HG02610 (cell line): ENCODE measurements around the gene RNF151.

Experiments used
- ATAC-seq: cut with Tn5 transposase; IDR thresholded peaks from one replicate; pipeline ENCODE4 v1.9.1; 2021; ENCODE audit warnings: mild to moderate bottlenecking, moderate library complexity; ENCODE audit not compliant: unreplicated experiment

RNF151 gene

DNA sequence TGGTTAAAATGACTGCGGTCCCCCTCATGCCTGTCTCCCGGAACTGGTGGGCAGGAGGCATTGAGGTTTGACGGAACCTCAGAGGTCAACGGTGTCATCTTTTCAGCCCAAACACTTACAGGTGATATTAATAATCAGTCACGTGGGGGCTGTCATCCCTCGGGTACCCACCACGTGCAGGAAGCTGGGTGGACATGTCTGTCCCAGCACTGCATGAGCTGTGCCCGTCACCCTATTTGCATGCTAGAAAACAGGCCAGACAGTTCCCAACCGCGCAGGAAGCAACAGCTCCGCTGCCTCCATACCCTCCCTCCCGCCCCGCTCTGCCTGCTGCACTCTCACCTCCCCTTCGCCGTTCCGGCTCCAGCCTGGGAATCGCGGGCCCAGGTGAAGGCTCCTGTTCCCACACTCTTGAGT lies 24.5 kb downstream of the RNF151 start:
- no peak for ATAC-seq

DNA sequence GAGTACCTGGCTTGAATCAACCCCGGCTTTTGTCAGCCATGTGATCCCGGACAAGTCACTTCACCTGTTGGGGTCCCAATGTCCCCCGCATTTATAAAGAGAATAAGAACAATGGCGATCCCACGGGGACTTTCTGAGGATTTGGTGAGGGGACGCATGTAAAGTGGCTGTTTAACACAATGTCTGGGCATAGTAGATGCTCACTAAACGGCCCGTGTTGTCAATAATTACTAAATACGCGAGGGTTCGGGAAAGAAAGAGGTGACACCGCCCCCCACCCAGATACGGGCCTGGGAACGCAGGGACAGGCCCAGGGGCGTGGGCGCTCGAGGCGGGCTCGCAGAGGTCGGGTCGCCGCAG lies 24.9 kb downstream of the RNF151 start:
- ATAC-seq, result no peak

DNA sequence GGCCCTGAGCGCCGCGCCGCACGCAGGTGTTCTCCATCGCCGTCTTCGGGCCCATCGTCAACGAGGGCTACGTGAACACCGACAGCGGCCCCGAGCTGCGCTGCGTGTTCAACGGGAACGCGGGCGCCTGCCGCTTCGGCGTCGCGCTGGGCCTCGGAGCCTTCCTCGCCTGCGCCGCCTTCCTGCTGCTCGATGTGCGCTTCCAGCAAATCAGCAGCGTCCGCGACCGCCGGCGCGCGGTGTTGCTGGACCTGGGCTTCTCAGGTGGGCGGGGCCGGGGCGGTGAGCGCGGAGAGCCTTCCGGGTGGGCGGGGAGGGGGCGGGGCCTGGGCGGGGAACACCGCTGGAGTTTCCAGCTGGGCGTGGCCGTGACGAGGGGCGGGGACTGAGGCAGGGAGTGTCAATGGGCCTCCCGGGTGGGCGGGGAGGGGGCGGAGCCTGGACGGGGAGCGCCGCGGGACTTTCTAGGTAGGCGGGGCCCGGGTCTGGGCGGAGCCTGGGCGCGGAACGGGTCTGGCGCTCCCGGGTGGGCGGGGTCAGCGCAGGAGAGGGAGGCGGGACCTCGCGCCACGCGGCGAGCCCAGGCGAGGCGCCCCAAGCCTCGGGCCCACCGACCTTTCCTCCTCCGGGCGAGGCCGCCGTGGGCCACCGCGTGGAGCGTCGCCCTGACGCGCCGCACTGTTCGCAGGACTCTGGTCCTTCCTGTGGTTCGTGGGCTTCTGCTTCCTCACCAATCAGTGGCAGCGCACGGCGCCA lies 25.5 kb downstream of the RNF151 start:
- ATAC-seq, result peak; percentile 44

DNA sequence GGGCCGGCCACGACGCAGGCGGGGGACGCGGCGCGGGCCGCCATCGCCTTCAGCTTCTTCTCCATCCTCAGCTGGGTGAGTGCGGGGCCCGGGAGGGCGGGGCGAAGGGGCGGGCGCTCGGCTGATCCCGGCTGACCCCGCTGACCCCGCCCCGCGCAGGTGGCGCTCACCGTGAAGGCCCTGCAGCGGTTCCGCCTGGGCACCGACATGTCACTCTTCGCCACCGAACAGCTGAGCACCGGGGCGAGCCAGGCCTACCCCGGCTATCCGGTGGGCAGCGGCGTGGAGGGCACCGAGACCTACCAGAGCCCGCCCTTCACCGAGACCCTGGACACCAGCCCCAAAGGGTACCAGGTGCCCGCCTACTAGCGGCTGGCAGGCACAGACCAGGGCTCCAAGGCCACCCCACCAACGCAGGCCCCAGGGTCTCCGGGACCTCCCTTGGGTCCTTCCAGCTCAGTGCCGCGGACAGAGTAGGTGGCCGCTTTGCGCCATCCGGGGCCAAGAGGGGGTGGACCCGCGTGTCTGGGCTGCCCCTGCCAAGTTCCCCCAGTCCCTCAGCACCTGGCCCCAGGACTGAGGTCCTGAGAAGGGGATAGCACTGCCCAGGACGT lies 26.2 kb downstream of the RNF151 start:
- ATAC-seq, result no peak

DNA sequence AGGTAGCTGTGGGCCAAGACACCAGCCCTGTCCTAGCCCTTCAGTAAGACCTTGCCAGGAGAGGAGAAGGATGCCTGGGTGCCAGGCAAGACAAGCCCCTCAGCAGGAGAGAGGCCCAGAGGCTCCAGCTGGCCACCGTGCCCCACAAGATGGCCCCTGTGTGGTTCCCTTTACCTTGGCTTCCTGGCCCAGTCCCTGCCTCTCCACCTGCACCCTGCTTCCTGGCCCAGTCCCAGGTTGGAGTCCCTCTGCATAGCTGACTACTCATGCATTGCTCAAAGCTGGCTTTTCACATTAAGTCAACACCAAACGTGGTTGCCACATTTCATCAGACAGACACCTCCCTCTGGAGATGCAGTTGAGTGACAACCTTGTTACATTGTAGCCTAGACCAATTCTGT lies 27.1 kb downstream of the RNF151 start:
- ATAC-seq, result no peak

DNA sequence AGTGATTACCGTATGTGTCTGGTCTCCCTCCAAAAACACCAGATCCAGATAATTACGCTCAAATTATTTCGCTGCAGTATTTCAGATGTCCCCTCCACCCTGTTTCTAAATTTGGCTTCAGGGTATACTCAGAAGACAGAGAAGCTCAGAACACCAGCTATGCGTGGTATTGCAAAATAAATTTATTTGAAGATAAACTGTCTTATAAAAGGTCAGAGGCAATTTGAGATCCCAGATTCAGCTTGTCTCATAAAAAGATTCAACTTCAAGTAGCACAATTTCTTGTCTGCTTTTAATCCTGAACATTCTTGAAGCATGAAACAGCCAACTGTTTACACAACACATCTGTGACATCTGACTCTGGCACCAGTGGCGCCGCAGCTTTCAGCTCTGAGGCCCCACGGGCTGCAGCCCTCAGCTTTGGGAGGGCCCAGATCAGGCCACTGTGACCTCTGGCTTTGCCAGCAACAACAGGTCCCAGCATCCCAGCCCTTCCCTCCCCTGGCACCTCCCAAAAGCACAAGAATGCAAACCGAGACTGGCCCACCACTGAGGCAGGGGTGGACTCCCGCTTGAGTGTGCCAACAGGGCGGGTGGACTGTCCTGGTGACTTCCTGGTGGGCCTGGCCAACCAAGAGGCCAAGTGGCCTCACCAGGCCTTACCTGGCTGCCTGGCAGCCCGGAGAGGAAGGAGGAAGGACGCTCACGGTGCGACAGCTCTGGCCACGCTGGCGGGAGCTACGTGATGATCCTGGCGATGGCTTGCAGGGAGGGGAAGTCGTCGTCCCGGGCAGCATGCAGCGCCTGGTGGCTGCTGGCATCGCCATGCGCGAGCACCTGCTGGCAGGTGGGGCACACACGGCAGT lies 31.1 kb downstream of the RNF151 start:
- ATAC-seq, result no peak

DNA sequence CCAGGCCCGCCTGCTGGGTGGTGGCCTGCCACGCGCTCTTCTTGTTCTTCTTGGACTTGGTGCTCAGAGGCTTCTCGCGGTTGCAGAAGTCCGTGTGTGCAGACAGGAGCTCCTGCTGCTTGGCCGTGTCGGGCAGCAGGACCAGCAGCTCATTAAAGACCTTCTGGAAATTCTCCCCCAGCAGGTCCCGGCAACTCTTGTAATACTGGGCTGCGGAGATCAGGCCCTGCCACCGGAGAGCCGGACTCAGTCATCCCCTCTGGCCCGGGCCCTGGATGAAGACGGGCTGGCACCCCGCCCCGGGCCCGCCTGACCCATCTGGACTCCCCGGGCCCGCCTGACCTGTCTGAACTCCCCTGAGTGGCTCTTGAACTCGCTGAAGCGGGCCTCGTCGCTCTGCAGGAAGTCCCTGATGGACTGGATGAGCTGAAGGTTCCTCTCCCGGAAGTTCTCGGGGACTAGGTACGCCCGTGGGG lies 31.7 kb downstream of the RNF151 start:
- no peak for ATAC-seq

DNA sequence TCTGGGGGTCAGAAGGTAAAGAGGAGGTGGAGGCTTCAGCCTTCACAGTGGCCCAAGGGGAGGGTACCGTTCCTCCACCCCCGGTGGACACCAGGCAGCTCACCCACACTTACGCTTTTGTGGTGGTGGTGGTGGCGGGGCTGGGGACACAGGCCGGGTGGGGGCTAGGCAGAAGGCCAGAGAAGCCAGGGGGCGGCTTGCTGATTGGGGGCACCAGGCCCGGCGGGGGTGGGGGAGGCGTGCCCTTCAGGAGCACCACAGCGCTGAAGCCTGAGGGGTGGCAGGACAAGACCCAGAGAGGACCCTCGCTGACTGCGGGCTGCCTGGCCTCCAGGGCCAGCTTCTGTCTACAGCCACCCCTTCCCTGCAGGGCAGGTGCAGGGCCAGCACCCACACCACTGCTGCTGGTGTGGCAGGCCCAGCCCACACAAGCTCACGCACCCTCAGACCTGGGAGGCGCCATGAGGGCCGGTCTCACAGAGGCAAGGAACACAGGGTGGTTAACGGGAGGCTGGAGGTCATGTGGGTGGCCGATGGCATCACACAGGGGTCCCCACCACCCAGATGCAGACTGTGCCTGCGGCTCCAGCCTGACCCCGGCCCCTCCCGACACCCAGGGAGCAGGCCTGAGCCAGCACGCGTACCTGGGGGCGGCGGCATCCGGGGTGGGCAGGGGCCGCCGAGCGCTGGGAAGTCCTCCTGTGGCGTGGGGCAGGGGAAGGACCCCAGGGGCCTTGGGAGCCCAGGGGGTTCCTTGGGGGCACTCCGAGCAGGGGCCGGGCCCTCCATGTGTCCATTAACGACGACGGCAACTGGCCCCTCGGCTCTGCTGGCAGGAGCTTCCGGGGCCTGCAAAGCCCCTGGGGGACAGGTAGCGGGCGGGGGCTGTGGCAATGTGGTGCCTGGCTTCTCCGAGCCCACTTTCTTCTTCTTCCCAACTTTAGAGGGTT lies 32.5 kb downstream of the RNF151 start:
- ATAC-seq, result no peak

DNA sequence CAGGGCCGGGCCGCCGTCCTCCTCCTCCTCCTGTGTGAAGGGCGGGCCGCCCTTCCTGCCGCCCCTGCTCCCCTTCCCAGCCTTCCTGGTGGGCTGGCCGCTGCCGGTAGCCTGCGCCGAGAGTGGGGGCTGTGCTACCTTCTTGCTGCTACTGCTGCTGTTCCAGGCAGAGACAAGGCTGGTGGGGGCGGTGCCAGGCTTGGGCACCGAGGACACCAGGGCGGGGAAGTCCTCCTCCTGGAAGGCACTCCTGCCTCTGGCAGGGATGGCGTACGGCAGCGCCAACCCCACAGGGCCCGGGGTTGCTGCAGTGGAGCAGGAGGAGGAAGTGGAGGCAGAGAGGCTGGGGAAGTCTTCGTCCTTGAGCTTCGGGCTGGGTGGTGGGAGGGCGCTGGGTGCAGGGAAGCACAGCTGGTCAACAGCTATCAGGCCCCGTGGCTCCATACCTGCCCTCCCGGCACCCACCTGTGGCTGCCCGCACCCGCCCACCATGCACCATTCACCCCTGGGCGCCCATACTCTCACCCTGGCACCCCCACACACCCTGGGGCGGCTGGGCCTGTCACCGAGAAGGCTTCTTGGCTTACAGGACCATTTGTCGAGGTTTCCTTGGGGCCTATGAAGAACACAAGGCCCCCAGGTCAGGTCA lies 33.3 kb downstream of the RNF151 start:
- no peak for ATAC-seq

DNA sequence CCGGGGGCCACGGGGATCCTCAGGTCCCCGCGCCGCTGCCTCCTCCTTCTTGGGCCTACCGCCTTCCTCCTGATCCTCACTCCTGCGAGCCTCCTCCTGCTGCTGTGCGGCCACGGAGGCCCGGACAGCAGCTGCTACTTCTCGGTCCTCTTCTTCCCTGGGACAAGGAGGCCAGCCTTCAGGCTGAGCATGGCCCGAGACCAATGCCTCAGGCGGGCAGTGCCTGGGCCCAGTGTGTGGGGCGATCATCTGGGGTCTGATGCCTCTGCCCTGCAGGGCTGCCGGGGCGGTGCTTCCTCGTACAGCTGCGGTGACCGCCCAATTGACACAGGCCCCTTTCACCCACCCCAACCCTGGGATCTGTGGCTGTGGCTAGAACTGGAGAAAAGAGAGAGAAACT lies 34.4 kb downstream of the RNF151 start:
- ATAC-seq, result no peak

DNA sequence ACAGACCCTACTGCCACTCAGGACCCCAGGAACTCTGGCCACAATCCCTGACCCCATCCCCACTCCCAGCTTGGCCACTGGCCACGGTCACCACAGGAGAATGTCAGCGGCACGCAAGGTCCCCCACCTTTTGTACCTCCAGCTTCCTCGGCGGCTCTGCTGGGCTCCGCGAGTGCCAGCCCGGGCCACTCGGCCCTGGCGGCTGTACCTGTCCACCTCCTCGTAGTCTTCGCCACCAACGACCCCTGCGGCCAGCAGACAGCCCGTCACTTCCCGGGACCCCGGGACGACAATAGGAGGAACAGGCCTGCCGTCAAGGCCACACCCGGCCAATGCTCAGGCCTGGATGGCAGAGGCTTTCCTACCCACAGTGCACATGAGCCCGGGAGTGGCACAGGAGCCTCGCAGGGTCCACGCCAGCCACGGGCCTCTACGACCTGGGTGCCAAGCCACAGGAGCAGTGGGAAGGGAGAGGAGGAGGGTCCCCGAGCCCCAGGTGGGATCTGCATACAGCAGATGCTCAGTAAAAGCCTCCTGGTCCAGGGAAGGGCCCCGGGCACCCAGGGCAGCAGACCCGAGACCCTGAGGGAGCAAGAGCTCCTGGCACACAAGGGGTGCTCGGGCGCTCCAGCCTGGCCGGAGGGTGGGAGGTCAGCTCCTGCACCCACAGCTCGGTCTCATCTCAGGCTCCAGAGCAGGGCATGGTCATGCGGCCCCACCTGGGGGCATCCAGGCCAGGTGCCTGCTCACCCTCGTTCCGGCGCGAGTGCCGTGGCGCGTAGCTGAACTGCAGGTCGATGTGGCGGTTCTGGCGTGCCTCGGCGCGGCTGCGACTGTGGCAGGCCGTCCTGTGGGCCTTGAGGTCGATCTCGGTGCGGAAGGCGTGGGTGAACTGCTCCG lies 35.0 kb downstream of the RNF151 start:
- no peak for ATAC-seq

DNA sequence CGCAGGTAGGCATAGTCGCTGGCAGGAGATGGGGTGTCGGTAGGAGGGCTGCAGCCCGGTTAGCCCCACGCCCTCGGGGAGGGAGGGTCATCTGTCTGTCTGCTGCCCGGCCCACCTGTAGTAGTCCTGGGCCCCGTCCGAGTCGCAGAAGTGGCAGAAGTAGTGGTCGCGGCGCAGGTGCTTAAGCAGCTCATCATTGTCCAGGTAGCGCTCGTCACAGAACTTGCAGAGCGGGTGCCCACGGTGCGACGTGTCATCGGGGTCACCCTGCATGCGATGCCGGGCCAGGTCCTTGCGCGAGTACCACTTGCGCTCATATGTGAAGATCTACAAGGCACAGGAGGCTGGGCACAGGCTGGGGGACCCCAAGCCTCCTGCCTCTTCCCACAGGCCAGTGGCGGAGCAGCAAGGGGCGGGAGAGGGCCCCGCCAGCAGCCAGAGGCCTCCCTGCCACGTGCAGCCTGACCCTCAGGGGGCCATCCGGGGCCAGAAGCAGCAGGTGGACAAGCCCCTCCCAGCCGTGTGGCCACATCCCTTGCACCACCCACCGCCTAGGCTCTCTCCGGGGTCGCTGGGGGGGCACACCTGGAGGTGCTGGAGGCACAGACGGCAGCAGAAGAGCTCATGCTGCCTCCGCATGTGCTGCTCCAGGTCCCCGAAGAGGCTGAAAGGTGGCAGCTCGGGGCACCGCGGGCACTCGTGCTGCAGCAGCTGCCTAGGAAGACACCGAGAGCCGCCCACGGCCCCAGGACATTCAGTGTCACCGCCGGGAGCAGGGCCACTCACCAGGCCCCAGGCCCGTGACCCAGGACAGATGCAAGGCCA lies 36.0 kb downstream of the RNF151 start:
- ATAC-seq, result no peak

DNA sequence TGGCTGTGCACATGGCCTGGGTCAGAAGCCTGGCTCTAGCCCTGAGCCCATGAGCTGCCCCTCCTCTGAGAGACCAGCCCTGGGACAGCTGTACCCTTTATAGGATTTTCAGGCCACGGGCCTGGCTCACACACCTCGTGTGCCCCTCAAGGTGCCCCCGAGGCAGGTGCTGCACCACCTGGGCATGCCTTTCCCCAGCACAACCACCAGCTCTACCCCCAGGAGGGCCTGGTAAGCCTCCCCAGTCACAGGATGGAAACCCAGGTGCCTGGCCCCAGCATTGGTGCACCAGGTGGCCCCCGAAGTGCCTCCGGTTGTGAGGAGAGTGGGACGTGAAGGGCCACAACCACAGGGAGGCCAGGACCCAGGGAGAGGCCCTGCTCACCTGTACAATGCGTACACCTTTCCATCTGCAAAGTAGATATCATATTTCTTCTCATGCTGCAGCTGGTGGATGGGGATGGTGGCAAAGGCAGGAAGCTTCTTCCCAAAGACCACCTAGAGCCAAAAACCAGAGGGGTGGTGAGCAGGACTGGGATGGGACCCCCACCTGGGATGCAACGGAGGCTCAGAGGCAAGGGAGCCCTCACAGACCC lies 36.7 kb downstream of the RNF151 start:
- no peak for ATAC-seq

DNA sequence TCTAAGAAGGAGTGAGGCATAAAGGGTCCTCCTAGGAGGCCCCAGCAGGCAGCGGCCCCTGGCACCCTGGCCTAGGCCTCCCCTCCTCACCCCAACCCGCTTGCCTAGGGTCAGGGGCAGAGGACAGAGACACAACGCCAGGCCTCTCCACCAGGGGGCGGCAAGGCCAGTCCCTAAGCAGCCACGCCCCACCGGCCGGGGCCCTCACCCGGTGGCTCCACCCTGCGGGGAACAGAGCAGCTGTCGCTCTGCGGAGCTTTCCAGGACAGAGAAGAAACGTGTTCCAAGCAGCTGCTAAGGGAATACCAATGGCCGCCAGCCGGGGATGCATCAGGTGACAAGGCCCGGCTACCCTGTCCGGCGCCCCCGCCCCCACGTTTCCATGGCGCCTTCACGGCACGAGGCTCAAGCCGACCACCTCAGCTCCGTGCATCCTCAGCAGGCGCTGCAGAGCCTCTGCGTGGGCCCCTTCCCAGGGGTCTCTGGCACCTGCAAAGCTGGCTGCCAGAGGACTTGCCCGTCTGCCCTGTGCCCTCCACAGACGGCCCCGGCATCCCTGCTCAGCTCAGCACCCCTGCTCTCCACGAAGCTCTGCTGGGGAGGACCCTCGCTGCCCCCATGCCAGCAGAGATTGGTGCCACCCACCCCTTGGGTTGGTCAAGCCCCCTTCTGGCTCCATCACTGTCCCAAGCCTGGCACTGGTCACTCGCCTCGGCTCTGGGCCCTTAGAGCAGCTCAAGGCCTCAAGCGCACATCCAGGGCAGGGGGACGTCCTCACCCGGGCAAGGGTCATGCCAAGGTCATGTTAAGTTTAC lies 37.4 kb downstream of the RNF151 start:
- no peak for ATAC-seq

DNA sequence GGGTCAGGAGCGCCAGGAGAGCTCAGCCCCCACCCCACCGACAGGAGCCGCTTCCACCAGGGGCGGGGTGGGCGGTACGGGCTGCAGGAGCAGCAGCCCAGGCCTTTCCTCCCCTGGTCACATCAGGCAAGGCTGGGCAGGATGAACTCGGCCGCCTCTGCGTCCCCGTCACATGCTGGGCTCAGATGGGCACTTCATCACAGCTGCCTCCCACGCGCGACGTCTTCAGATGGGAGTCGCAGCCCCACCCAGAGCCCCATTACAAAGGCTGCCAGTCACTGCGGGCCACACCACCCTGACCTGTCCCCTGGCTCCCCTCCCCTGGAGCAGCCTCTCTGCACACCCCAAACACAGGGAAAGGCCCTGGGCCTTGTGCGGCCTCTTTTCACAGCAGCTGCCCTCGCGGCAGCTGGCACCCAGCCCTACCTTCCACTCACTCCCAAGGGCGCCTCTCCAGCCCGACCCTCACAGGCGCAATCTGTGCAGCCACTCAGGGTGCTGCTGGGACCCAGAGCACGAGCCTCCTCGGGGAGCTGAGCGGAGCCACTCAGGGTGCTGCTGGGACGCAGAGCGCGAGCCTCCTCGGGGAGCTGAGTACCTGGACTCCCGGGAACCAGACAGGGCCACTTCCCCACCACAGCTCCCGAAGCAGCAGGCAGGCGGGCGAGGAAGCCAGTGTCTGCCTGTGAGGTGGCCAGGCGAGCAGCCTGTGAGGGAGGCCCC lies 38.3 kb downstream of the RNF151 start:
- no peak for ATAC-seq

DNA sequence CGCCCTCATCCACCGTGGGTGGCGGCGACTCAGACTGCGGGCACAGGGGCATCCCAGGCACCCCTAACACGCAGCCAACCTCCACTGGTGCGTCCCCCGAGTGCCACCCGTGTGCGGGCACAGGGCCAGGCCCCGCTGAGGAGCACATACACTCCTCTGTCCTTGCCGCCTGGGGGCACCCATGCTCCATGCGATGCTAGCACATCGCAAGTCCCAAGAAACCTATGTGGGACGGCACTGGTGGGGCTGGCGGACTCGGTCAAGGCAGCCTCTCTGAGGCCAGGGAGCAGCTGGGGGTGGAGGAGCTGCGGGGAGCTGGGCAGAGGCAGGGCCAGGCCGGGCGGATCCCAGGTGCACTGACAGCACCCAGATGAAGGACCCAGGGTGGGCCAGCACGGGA lies 39.0 kb downstream of the RNF151 start:
- ATAC-seq, result no peak
